Central memory CD8-positive, alpha-beta T cell (primary cell): Measurements from ENCODE around the gene SPATA3.
"Not testable (repeated sequence)": the region's sequence is repeated elsewhere in the genome, so short reads cannot be mapped to it uniquely, and the experiment has no call there.

Experiments
- ATAC-seq: fragments of 150-1000 bp; cut with Tn5 transposase; replicated peaks from 2 replicates; pipeline ENCODE4 v1.10.0; 2022; ENCODE audit warnings: mild to moderate bottlenecking, moderate FRiP score, moderate number of reproducible peaks; ENCODE audit not compliant: poor library complexity, severe bottlenecking; ENCODE audit errors: extremely low read depth
- DNase-seq, 2 donors: peaks; one replicate each; pipeline ENCODE4 v3.0.0; 2021; ENCODE audit warnings: low spot score in 2 of 2
- H3K27ac Mint-ChIP-seq: one replicate; pipeline ENCODE4 v1.8.0; 2022; ENCODE audit warnings: low read depth, mild to moderate bottlenecking, moderate library complexity, mixed read lengths
- H3K27me3 Mint-ChIP-seq: one replicate; pipeline ENCODE4 v1.8.0; 2022; ENCODE audit warnings: mixed read lengths
- H3K36me3 Mint-ChIP-seq: one replicate; pipeline ENCODE4 v1.8.0; 2022; ENCODE audit warnings: mild to moderate bottlenecking, moderate library complexity, mixed read lengths; ENCODE audit not compliant: insufficient read depth
- H3K4me1 Mint-ChIP-seq: one replicate; pipeline ENCODE4 v1.8.0; 2022; ENCODE audit warnings: mixed read lengths
- H3K4me3 Mint-ChIP-seq: one replicate; pipeline ENCODE4 v1.8.0; 2022; ENCODE audit warnings: mild to moderate bottlenecking, moderate library complexity, mixed read lengths
- H3K9me3 Mint-ChIP-seq: one replicate; pipeline ENCODE4 v1.8.0; 2022; ENCODE audit warnings: mixed read lengths

The SPATA3 gene

GRCh38 chr2:230956827-230957755 is 38.8 kb upstream of the SPATA3 start:
- DNase-seq = no peak
- peak overlapping the region; percentile 81 for H3K4me3 Mint-ChIP-seq
- ATAC-seq = peak; percentile 91
- H3K9me3 Mint-ChIP-seq = no peaks in the 10 kb centered on the region
- H3K27ac Mint-ChIP-seq = no peak overlapping the region
- H3K36me3 Mint-ChIP-seq = peaks cover 2% of the 10 kb centered on the region
- peaks cover 15% of the 10 kb centered on the region for H3K4me1 Mint-ChIP-seq
- H3K27me3 Mint-ChIP-seq = peaks cover 86% of the 10 kb centered on the region

DNA sequence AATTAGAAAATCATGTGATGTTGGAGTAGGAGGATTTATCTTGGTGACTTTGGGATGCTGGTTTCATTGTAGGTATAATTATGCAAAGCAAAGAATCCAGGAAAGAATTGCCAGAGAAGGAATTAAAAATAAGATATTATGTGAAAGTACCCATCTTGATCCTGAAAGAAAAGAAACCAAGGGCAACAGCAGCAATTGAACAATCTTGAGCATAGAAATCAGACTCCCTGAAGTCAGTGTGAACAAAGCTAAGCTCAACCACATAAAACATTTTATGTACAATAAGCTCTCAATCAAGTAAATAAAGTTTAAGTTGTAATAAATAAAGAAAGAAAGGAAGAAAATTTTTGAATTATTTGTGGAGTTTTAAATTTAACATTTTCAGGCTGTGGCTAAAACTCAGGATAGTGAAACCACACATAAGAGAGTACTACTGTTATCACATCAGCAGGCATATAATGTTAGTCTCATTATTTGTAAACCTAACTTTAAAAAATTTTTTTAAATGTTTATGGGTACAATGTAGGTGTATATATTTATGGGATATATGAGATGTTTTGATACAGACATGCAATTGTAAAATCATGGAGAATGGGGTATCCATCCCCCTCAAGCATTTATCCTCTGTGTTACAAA is 38.0 kb upstream of the SPATA3 start:
- Mint-ChIP-seq H3K4me1 (peaks cover 15% of the 10 kb centered on the region), H3K27me3 (peaks cover 87% of the 10 kb centered on the region), H3K9me3 (no peaks in the 10 kb centered on the region), H3K4me3 (peak overlapping the region; percentile 81), H3K27ac (no peak overlapping the region), H3K36me3 (peaks cover 2% of the 10 kb centered on the region)
- DNase-seq = no peak
- no peak for ATAC-seq

DNA sequence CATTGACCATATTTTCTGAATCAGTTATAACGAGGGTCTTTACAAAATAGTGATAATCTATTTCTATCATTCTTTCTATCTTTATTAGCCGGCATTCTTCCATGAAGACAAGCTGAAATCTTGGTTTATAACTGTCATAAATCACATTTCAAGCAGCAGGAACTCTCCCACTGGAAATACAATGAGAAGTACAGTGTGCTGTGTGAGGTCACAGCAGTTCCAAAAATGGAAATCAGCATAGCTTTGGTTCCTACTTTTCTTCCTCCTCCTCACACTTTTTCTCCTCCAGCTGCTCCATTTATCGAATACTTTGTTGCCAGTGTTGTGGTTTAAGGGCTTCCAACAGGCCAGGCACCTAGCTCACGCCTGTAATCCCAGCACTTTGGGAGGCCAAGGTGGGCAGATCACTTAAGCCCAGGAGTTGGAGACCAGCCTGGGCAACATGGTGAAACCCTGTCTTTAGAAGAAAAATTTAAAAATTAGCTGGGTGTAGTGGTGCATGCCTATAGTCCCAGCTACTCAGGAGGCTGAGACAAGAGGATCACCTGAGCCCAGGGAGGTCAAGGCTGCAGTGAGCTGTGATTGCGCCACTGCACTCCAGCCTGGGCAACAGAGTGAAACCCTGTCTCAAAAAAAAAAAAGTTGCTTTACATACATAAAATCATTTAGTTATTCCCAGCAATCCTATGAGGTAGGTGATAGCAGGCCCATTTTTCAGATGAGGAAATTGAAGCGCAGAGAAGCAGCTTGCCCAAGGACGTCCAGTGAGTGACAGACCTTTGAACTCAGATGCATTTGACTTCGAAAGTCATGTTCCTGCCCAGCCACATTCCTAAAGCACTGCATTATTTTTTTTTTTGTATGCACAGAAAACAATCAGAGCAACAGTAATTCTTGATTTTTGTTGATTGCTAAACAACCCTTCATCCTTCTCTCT is 36.8 kb upstream of the SPATA3 start:
- Mint-ChIP-seq H3K27me3 (peaks cover 82% of the 10 kb centered on the region), H3K36me3 (peaks cover 2% of the 10 kb centered on the region), H3K27ac (no peak overlapping the region), H3K4me1 (peaks cover 15% of the 10 kb centered on the region), H3K4me3 (no peak overlapping the region), H3K9me3 (no peaks in the 10 kb centered on the region)
- no peak for ATAC-seq
- no peak for DNase-seq

DNA sequence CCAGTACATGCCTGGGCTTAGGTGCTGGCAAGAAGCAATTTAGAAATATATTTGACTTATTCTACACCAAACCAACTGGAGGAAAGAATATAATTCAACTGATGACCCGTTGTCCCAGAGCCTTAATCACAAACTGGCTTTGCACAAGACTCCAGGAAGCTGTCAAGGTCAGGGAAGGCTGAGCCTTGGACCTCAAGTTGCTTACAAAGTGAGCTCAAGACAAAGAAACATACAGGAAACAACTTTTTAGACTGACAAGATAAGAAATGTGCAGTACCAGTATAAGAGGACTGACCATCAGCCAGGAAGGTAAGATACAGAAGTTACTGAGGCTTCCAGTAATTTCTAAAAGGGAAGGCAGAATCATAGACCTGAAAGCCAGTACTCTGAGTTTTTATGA is 35.9 kb upstream of the SPATA3 start:
- DNase-seq (no peak), ATAC-seq (no peak)
- Mint-ChIP-seq H3K27ac (no peak overlapping the region), H3K27me3 (peaks cover 74% of the 10 kb centered on the region), H3K9me3 (no peaks in the 10 kb centered on the region), H3K36me3 (no peaks in the 10 kb centered on the region), H3K4me1 (peaks cover 15% of the 10 kb centered on the region), H3K4me3 (no peak overlapping the region)

GRCh38 chr2:230961091-230961491 is 34.8 kb upstream of the SPATA3 start:
- peaks cover 15% of the 10 kb centered on the region for H3K4me1 Mint-ChIP-seq
- no peaks in the 10 kb centered on the region for H3K9me3 Mint-ChIP-seq
- no peaks in the 10 kb centered on the region for H3K36me3 Mint-ChIP-seq
- no peak overlapping the region for H3K27ac Mint-ChIP-seq
- no peak overlapping the region for H3K4me3 Mint-ChIP-seq
- no peak for ATAC-seq
- DNase-seq = no peak
- H3K27me3 Mint-ChIP-seq = peaks cover 66% of the 10 kb centered on the region

DNA sequence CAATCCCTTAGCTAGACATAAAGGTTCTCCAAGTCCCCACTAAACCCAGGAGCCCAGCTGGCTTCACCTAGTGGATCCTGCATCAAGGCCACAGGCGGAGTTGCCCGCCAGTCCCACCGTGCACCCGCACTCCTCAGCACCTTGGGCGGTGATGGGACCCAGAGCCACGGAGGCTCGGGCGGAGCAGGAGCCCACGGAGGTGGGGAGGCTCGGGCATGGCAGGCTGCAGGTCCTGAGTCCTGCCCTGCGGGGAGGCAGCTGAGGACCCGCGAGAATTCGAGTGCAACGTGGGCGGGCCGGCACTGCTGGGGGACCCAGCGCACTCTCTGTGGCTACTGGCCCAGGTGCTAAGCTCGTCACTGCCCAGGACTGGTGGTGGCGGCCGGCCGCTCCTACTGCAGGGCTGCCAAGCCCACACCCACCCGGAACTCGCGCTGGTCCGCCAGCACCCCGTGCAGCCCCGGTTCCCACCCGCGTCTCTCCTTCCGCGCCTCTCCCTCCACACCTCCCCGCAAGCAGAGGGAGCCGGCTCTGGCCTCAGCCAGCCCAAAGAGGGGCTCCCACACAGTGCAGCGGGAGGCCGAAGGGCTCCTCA is 31.7 kb upstream of the SPATA3 start:
- ATAC-seq (no peak), DNase-seq (no peak)
- Mint-ChIP-seq H3K27ac (no peak overlapping the region), H3K4me3 (no peak overlapping the region), H3K27me3 (peaks cover 37% of the 10 kb centered on the region), H3K9me3 (no peaks in the 10 kb centered on the region), H3K4me1 (peaks cover 2% of the 10 kb centered on the region), H3K36me3 (no peaks in the 10 kb centered on the region)

- peaks cover 1% of the 10 kb centered on the region for H3K36me3 Mint-ChIP-seq
- ATAC-seq = no peak
- no peaks in the 10 kb centered on the region for H3K9me3 Mint-ChIP-seq
- peaks cover 10% of the 10 kb centered on the region for H3K27me3 Mint-ChIP-seq
- H3K4me3 Mint-ChIP-seq = no peak overlapping the region
- H3K27ac Mint-ChIP-seq = no peak overlapping the region
- no peak for DNase-seq
- H3K4me1 Mint-ChIP-seq = peaks cover 11% of the 10 kb centered on the region
Observed at GRCh38 chr2:230967113-230967512, 28.8 kb upstream of the SPATA3 start.

GRCh38 chr2:230968314-230968713 is 27.6 kb upstream of the SPATA3 start:
- not testable (repeated sequence) for DNase-seq, H3K27me3 Mint-ChIP-seq, ATAC-seq, H3K27ac Mint-ChIP-seq, H3K4me3 Mint-ChIP-seq, H3K36me3 Mint-ChIP-seq, H3K9me3 Mint-ChIP-seq
- peaks cover 11% of the 10 kb centered on the region for H3K4me1 Mint-ChIP-seq

- peaks cover 17% of the 10 kb centered on the region for H3K4me1 Mint-ChIP-seq
- no peaks in the 10 kb centered on the region for H3K9me3 Mint-ChIP-seq
- no peak overlapping the region for H3K27ac Mint-ChIP-seq
- no peak overlapping the region for H3K4me3 Mint-ChIP-seq
- no peaks in the 10 kb centered on the region for H3K27me3 Mint-ChIP-seq
- peaks cover 4% of the 10 kb centered on the region for H3K36me3 Mint-ChIP-seq
- no peak for ATAC-seq
- DNase-seq = no peak
Observed at GRCh38 chr2:230968921-230969658, 26.8 kb upstream of the SPATA3 start.

GRCh38 chr2:230969659-230970015 is 26.3 kb upstream of the SPATA3 start:
- DNase-seq = no peak
- no peak overlapping the region for H3K4me3 Mint-ChIP-seq
- H3K9me3 Mint-ChIP-seq = no peaks in the 10 kb centered on the region
- ATAC-seq = no peak
- H3K36me3 Mint-ChIP-seq = peaks cover 5% of the 10 kb centered on the region
- H3K4me1 Mint-ChIP-seq = peaks cover 23% of the 10 kb centered on the region
- H3K27ac Mint-ChIP-seq = no peak overlapping the region
- H3K27me3 Mint-ChIP-seq = no peaks in the 10 kb centered on the region

DNA sequence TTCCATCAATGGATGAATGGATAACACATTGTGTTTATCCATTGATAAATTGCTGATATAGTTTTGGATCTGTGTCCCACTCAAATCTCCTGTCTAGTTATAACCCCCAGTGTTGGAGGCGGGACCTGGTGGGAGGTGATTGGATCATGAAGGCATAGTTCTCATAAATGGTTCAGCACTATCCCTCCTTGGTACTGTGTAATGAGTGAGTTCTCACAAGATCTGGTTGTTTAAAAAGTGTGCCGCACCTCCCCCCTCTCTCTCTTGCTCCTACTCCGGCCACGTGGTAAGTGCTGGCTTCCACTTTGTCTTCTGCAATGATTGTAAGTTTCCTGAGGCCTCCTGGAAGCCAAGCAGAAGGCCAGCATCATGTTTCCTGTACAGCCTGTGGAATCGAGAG is 23.9 kb upstream of the SPATA3 start:
- Mint-ChIP-seq H3K27ac (no peak overlapping the region), H3K4me1 (peaks cover 40% of the 10 kb centered on the region), H3K36me3 (peaks cover 6% of the 10 kb centered on the region), H3K9me3 (no peaks in the 10 kb centered on the region), H3K27me3 (no peaks in the 10 kb centered on the region), H3K4me3 (no peak overlapping the region)
- DNase-seq = no peak
- no peak for ATAC-seq
